ENCODE measurements around the gene FAM110C.
"Not testable (repeated sequence)": the region's sequence is repeated elsewhere in the genome, so short reads cannot be mapped to it uniquely, and the experiment has no call there.

The FAM110C gene, protein sequence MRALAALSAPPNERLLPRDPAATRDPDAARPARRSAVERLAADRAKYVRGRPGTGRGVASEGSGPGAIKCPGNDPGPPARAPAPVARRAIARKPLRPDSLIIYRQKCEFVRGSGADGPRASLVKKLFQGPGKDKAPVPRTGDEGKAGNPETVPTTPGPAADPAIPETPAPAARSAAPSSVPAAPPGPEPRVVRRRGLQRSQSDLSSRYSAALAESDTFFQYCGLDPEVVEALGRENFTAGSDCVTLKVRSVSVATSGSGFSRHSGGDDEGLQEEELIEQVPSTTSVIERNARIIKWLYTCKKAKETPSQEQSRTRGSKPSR

GRCh38 chr2:46471-47345, at the start of gene FAM110C:
Gene FAM110C, minus strand, starts transcription at chr2:46505. Its CDS starts 120 bp downstream, at chr2:46385.
- DNase-seq (ENCODE audit: low spot score) = no peak

GRCh38 chr2:92326-92725, 46.0 kb upstream of the FAM110C start:
- no peak for DNase-seq (ENCODE audit: low spot score)

- no peak for DNase-seq (ENCODE audit: low spot score)
Measured at GRCh38 chr2:90645-91312, 44.5 kb upstream of the FAM110C start.

- no peak for DNase-seq (ENCODE audit: low spot score)
Measured at GRCh38 chr2:85761-86160, 39.5 kb upstream of the FAM110C start.

DNA sequence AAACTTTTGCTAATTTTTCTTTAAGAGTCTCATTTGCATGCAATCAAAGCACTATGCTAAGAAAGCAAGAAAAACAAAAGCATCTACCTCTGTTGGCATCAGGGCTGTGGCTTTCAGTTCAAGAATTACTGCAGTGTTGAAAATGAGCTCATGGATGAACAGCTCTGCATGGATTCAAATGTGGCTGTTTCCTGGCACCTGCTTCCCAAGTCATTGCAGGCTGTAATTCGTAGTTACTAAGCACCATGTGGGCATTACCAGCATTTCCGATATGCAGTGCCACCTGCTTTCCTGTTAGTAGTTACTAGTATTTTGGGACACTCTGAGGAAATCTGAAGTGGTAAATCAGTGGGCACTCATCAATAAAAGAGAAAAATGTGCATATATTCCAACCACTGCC, 37.8 kb upstream of the FAM110C start:
- DNase-seq (ENCODE audit: low spot score) = no peak

- no peak for DNase-seq (ENCODE audit: low spot score)
Measured at GRCh38 chr2:80971-81736, 34.8 kb upstream of the FAM110C start.

DNA sequence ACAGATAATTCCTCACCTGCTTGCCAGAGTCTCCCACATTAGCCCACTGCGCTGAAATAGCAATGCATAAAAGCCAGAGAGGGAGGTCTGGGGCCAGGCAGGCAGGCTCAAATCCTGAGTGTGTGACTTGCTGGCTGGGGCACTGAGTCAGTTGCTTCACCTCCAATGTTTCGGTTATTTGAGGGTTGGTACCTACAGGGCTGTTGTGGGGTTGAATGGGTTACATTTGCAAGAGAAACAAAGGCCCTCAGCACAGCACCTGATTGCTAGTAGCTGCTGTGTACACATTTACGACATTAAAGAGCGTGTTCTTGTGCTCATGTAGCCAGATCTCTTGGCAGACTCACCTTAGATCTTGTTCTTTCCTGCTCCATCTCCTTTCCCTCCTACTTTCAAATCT, 34.1 kb upstream of the FAM110C start:
- no peak for DNase-seq (ENCODE audit: low spot score)

DNA sequence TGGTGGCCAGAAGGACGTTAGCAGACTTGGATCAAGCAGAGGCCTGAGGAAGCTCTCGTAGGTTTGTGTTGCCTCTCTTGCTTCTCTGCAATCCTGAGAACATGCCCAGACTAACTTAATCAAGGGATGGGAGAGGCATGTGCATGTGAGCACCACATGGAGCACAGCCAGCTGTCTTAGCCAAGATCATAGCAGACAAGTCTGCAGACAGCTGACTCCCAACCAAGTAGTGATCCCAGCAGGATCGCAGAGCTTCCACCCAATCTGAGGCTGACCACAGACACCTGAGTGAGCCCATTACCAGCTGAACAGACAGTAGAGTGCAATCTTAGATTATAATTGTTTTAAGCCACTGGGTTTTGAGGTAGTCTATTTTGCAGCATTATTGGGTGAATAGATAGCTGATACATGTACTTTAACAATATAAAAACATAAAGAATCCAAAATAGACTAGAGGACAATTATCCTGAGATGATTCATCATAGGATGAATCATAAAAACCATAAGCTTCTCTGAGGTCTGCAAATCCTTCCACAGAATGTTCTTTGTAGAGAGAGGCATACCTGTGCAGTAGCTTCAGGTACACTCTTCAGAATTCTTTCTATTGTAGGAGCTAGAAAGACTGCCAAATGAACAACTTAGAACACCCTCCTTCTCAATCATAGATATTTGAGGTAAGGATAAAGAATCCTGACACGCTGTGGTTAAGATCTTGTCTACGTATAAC, 25.2 kb upstream of the FAM110C start:
- DNase-seq (ENCODE audit: low spot score) = no peak

GRCh38 chr2:69366-70344, 23.4 kb upstream of the FAM110C start:
- no peak for DNase-seq (ENCODE audit: low spot score)

DNA sequence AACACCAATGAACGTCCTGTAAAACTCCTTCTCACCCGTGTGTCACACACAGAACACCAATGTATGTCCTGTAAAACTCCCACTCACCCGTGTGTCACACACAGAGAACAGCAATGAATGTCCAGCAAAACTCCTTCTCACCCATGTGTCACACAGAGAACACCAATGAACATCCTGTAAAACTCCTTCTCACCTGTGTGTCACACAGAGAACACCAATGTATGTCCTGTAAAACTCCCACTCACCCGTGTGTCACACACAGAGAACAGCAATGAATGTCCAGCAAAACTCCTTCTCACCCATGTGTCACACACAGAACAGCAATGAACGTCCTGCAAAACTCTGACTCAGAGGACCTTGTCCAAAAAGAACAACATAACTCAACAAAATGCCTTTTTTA, 22.3 kb upstream of the FAM110C start:
- DNase-seq (ENCODE audit: low spot score) = not testable (repeated sequence)

DNA sequence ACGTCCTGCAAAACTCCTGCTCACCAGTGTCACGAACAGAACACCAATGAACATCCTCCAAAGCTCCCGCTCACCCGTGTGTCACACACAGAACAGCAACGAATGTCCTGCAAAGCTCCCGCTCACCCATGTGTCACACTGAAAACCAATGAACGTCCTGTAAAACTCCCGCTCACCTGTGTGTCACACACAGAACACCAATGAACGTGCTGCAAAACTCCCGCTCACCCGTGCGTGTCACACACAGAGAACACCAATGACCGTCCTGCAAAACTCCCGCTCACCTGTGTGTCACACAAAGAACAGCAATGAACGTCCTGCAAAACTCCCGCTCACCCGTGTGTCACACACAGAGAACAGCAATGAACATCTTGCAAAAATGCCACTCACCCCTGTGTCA, 20.5 kb upstream of the FAM110C start:
- DNase-seq (ENCODE audit: low spot score) = no peak

GRCh38 chr2:65121-65520, 18.8 kb upstream of the FAM110C start:
- DNase-seq (ENCODE audit: low spot score) = no peak

- DNase-seq (ENCODE audit: low spot score) = no peak
Measured at GRCh38 chr2:55587-56448, 9.5 kb upstream of the FAM110C start.

DNA sequence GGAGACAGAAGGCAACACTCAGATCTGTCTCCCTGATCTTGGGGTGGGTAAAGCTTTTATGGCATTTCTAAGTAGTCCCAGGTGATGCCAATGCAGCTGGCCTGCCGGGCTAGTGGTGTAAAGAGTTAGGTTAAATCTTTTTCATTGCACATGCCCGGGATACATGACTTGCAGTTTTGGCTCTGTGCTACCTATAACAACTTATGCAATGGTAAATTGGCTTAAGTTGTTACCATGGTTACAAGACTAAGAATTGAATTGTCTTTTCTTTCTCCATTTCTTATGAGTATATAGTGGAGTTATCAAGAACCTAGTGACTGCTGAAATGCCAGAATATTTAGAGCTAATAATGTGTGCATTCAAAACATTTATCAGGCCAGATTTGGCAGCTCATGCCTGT, 5.3 kb upstream of the FAM110C start:
- no peak for DNase-seq (ENCODE audit: low spot score)

DNA sequence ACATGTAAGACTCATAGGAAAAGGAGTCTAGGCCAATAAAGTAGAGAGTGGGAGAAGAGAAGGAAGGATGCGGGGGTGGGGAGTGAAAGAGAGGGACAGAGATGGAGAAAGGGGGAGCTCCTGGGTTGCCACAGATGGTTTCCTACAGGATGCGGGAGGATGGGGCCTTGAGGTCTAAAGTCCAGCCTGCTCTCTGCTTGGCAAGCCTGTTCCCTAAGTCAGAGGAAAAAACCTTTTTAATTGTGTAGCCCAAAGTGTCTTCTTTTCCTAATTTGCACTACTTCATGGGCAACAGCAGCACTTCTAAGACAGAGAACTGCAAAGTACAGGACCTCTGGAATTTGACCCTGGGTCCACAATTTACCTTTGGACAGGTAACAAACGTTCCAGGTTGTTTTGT, 1.4 kb upstream of the FAM110C start:
- DNase-seq (ENCODE audit: low spot score) = no peak

DNA sequence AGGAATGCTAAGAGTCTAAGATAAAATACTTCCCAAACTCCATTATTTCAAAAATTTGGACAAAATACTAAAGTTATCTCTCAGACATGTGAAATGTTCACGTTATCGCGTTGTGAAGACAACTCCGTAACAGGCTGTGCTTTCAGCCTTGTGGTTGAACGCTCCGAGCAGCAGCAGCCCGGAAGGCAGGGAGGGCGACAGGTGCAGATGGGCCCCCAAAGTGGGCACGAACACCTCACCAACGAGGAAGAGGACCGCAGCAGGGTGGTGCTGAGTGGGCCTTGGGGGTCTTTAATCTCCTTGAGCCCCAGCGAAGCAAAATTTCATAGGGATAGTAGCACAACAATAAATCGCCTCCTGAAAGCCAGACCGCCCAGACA, 1.0 kb upstream of the FAM110C start:
- DNase-seq (ENCODE audit: low spot score) = no peak

DNA sequence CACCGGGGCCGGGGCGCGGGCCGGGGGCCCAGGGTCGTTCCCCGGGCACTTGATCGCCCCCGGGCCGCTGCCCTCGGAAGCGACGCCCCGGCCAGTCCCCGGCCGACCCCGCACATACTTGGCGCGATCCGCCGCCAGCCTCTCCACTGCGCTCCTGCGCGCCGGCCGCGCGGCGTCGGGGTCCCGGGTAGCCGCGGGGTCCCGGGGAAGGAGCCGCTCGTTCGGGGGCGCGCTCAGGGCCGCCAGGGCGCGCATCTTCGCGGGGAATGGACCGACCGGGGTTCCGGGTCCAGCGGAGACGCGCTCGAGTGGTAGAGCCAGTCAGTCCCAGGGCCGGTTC, 204 bp downstream of the FAM110C start:
- DNase-seq (ENCODE audit: low spot score) = no peak

DNA sequence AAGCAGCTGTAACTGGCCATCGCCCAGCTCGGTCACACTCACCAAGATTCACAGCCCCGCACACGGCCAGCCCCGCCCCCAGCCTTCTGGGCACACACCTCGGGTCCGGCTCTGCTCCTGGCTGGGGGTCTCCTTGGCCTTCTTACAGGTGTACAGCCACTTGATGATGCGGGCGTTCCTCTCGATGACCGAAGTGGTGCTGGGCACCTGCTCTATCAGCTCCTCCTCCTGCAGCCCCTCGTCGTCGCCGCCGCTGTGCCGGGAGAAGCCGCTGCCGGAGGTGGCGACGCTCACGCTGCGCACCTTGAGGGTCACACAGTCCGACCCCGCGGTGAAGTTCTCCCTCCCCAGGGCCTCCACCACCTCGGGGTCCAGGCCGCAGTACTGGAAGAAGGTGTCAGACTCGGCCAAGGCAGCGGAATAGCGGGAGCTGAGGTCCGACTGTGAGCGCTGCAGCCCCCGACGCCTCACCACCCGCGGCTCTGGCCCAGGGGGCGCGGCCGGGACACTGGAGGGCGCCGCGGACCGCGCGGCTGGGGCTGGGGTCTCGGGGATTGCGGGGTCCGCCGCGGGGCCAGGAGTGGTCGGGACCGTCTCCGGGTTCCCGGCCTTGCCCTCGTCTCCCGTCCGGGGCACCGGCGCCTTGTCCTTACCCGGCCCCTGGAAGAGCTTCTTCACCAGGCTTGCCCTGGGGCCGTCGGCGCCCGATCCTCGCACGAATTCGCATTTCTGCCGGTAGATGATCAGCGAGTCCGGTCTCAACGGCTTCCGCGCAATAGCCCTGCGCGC, 769 bp downstream of the FAM110C start:
- DNase-seq (ENCODE audit: low spot score) = no peak
